NB4 (cell line): ENCODE measurements around the gene IQGAP1.

Experiments used
- CTCF ChIP-seq: IDR thresholded peaks from one replicate; pipeline ENCODE4 v1.5.1; 2012; ENCODE audit warnings: low read depth, low read length
- POLR2A ChIP-seq: IDR thresholded peaks from 2 replicates; pipeline ENCODE4 v1.6.1; 2011; ENCODE audit warnings: mild to moderate bottlenecking; ENCODE audit not compliant: insufficient read length; ENCODE audit errors: extremely low read depth

DNA sequence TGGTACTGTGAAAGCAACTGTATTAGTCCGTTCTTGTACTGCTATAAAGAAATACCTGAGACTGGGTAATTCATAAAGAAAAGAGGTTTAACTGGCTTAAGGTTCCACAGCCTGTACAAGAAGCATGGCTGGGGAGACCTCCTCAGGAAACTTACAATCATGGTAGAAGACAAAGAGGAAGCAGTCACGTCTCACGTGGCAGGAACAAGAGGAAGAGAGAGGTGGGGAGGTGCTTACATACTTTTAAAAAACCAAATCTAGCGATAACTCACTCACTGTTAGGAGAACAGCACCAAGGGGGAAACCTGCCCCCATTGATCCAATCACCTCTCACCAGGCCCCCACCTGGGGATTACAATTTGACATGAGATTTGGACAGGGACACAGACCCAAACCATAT, 48.9 kb downstream of the IQGAP1 start:
- TF ChIP-seq CTCF (no peak), POLR2A (no peak)
